K562 (cell line): ENCODE data around the gene ABHD8. TPM values are rescaled to one million over a fixed set of nuclear protein-coding genes. Genes with fewer than 3 reads are reported as not detected.

Source experiments
- HMGN3 ChIP-seq: IDR thresholded peaks from 2 replicates; pipeline ENCODE4 v1.6.1; 2011; ENCODE audit warnings: borderline replicate concordance, low read depth, mild to moderate bottlenecking, mixed read lengths, low read length; ENCODE audit not compliant: insufficient read length; ENCODE audit errors: extremely low read depth
- KAT8 ChIP-seq: fragments of 450-650 bp; IDR thresholded peaks from 2 replicates; pipeline ENCODE4 v1.6.1; 2016; ENCODE audit warnings: low read depth, mild to moderate bottlenecking
- KLF13 ChIP-seq: fragments of 450-650 bp; IDR thresholded peaks from 2 replicates; pipeline ENCODE4 v1.6.1; 2016; ENCODE audit warnings: missing genetic modification characterization, low read depth, mild to moderate bottlenecking, missing compliant biosample characterization, moderate library complexity, borderline replicate concordance
- LCOR ChIP-seq: sonication (generic); formaldehyde crosslinking; IDR thresholded peaks from 2 replicates; pipeline ENCODE4 v1.8.0; 2022; ENCODE audit warnings: mild to moderate bottlenecking, missing genetic modification reagents
- MBD2 ChIP-seq: sonication (generic); IDR thresholded peaks from 2 replicates; pipeline ENCODE4 v1.6.1; 2016; ENCODE audit warnings: low read depth, borderline replicate concordance
- NCOA4 ChIP-seq: fragments of 450-650 bp; IDR thresholded peaks from 2 replicates; pipeline ENCODE4 v1.6.1; 2018; ENCODE audit warnings: mild to moderate bottlenecking; ENCODE audit not compliant: partially characterized antibody
- PURB ChIP-seq: sonication (generic); formaldehyde crosslinking; IDR thresholded peaks from 2 replicates; pipeline ENCODE4 v1.9.0; 2021; ENCODE audit warnings: low read depth, mild to moderate bottlenecking, missing genetic modification reagents
- RBM22 ChIP-seq: fragments of 200-400 bp; formaldehyde crosslinking; IDR thresholded peaks from 2 replicates; pipeline ENCODE4 v1.6.1; 2018; ENCODE audit warnings: low read length, low read depth; ENCODE audit not compliant: poor library complexity, severe bottlenecking
- SRSF1 ChIP-seq: fragments of 200-400 bp; formaldehyde crosslinking; IDR thresholded peaks from 2 replicates; pipeline ENCODE4 v1.6.1; 2017; ENCODE audit warnings: mild to moderate bottlenecking, low read depth, low read length, moderate library complexity
- TCF7L2 ChIP-seq: fragments of 150-350 bp; IDR thresholded peaks from 2 replicates; pipeline ENCODE4 v1.6.1; 2016; ENCODE audit warnings: low read depth, mild to moderate bottlenecking, low read length, moderate library complexity
- TSC22D4 ChIP-seq: fragments of 450-650 bp; IDR thresholded peaks from 2 replicates; pipeline ENCODE4 v1.6.1; 2016; ENCODE audit warnings: missing genetic modification characterization, missing biosample characterization, control low read depth
- ZBTB1 ChIP-seq: sonication (generic); formaldehyde crosslinking; IDR thresholded peaks from 2 replicates; pipeline ENCODE4 v1.8.1; 2023; ENCODE audit warnings: missing genetic modification reagents, low read depth, mild to moderate bottlenecking, borderline replicate concordance
- ZNF217 ChIP-seq: sonication (generic); formaldehyde crosslinking; IDR thresholded peaks from 2 replicates; pipeline ENCODE4 v1.8.0; 2022; ENCODE audit warnings: mild to moderate bottlenecking, missing genetic modification reagents
- ZNF561 ChIP-seq: fragments of 450-650 bp; formaldehyde crosslinking; conservative IDR thresholded peaks from 2 replicates; pipeline ENCODE4 v1.4.0; 2020; ENCODE audit warnings: mild to moderate bottlenecking, moderate library complexity
- polyA plus RNA-seq, 8 experiments: library from polyadenylated mRNA; depleted of rRNA in 4 of 8; stranded (reverse) in 5 of 8; unstranded in 3 of 8; fragments of >200 nt; fragmentation: Nextera tagmentation in 2 of 8; fragmentation: Illumina TruSeq in 1 of 8; extraction: Ambion mirVana in 2 of 8; extraction: Trizol in 1 of 8; gene quantifications; 2 replicates each; pipeline versions ENCODE4 v1.2.1 to v1.2.3, GENCODE V29; 2011 to 2014; ENCODE audit warnings: inconsistent platforms in 1 of 8, missing spikeins in 1 of 8
- total RNA-seq, 7 experiments: library from RNA; depleted of rRNA in 6 of 7; stranded (reverse); fragments of >200 nt in 6 of 7; fragmentation: Illumina TruSeq in 2 of 7; extraction: Trizol in 2 of 7; gene quantifications; 2 replicates each; pipeline versions ENCODE4 v1.2.1 to v1.2.3, GENCODE V29; 2011 to 2021; ENCODE audit warnings: low replicate concordance in 1 of 7
- TF ChIP-seq, protein P1 (sequence below): fragments of 450-650 bp; IDR thresholded peaks from 2 replicates; pipeline ENCODE4 v1.6.1; 2017; ENCODE audit warnings: mild to moderate bottlenecking, moderate library complexity
- TF ChIP-seq, protein P2 (sequence below), 2 experiments: fragments of 450-650 bp; formaldehyde crosslinking in 1 of 2; IDR thresholded peaks; 2 replicates each; pipeline versions ENCODE4 v1.4.0 to v1.6.1; 2014 to 2020; ENCODE audit warnings: mild to moderate bottlenecking in 2 of 2, borderline replicate concordance in 1 of 2, low read depth in 1 of 2
- TF ChIP-seq, protein P3 (sequence below), 2 experiments: fragments of 450-650 bp in 1 of 2; sonication (generic) in 1 of 2; formaldehyde crosslinking; conservative IDR thresholded peaks; 2 replicates each; pipeline versions ENCODE4 v1.4.0 to v1.8.1; 2020 to 2022; ENCODE audit warnings: mild to moderate bottlenecking in 1 of 2, missing genetic modification reagents in 1 of 2

The ABHD8 gene
- total and polyA plus RNA-seq, 9 of the 15 experiments (the other 6 are each of a cell fraction or from before 2014, with no cell fraction given): 0.04 to 6.6 (median 2.0) TPM; not detected in 1

DNA sequence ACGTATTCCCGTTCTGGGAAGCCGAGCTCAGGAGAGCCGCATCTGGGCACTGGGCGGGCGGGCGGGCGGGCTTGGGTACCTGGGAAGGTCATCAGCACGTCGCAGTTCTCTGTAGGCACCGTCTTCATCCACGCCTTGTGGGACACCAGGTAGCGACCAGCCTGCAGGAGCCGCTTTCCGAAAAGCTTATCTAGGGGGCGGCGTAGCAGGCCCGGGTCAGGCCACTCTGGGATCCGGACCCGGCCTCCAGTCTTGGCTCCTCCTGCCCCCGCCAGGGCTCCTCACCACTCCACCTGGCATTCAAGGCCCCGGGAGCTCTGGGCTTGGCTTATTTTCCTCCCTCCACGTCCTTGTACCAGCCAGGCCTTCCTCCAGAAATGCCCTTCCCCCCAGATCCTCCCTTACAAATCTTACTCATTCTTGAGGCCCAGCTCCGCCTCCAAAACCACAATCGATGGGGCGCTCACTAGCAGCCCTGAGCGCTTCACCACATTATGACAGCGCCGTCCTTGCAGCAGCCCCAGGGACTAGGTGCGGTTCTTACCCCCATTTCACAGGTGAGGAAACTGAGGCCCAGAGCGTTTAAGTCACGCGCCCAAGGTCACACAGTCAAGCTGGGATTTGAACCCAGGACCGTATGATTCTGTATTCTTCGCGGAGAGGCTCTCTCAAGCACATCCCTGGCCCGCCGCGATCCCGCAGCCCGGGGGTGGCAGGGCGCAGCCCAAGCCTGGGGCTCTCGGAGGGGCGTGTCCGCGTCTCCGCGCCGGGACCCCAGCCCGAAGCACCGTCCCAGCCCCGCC, 30.6 kb upstream of the ABHD8 start (continued):
- TF ChIP-seq NCOA4 (no peak), LCOR (CRISPR knock-in tag) (no peak), TSC22D4 (tag) (no peak), MBD2 (no peak), SRSF1 (no peak), ZNF561 (CRISPR knock-in tag) (no peak), TCF7L2 (no peak), HMGN3 (no peak), KLF13 (tag) (no peak), RBM22 (no peak), KAT8 (no peak), PURB (CRISPR knock-in tag) (no peak), ZNF217 (CRISPR knock-in tag) (no peak), ZBTB1 (CRISPR knock-in tag) (no peak)
- TF ChIP-seq, protein P1, sequence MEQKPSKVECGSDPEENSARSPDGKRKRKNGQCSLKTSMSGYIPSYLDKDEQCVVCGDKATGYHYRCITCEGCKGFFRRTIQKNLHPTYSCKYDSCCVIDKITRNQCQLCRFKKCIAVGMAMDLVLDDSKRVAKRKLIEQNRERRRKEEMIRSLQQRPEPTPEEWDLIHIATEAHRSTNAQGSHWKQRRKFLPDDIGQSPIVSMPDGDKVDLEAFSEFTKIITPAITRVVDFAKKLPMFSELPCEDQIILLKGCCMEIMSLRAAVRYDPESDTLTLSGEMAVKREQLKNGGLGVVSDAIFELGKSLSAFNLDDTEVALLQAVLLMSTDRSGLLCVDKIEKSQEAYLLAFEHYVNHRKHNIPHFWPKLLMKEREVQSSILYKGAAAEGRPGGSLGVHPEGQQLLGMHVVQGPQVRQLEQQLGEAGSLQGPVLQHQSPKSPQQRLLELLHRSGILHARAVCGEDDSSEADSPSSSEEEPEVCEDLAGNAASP: no peak
- TF ChIP-seq, protein P2, sequence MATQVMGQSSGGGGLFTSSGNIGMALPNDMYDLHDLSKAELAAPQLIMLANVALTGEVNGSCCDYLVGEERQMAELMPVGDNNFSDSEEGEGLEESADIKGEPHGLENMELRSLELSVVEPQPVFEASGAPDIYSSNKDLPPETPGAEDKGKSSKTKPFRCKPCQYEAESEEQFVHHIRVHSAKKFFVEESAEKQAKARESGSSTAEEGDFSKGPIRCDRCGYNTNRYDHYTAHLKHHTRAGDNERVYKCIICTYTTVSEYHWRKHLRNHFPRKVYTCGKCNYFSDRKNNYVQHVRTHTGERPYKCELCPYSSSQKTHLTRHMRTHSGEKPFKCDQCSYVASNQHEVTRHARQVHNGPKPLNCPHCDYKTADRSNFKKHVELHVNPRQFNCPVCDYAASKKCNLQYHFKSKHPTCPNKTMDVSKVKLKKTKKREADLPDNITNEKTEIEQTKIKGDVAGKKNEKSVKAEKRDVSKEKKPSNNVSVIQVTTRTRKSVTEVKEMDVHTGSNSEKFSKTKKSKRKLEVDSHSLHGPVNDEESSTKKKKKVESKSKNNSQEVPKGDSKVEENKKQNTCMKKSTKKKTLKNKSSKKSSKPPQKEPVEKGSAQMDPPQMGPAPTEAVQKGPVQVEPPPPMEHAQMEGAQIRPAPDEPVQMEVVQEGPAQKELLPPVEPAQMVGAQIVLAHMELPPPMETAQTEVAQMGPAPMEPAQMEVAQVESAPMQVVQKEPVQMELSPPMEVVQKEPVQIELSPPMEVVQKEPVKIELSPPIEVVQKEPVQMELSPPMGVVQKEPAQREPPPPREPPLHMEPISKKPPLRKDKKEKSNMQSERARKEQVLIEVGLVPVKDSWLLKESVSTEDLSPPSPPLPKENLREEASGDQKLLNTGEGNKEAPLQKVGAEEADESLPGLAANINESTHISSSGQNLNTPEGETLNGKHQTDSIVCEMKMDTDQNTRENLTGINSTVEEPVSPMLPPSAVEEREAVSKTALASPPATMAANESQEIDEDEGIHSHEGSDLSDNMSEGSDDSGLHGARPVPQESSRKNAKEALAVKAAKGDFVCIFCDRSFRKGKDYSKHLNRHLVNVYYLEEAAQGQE (IDR thresholded peaks at IDR 0.05; ENCODE audit: borderline replicate concordance): peak; percentile 2; the same call in 1 of the 2 replicates
- TF ChIP-seq, protein P2 (CRISPR knock-in tag; IDR thresholded peaks at IDR 0.05; ENCODE audit: low read depth): no peak
- TF ChIP-seq, protein P3, sequence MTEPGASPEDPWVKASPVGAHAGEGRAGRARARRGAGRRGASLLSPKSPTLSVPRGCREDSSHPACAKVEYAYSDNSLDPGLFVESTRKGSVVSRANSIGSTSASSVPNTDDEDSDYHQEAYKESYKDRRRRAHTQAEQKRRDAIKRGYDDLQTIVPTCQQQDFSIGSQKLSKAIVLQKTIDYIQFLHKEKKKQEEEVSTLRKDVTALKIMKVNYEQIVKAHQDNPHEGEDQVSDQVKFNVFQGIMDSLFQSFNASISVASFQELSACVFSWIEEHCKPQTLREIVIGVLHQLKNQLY (CRISPR knock-in tag; conservative IDR thresholded peaks at IDR 0.05): peak in 1 of 2 experiments; percentile 49; a peak in 1 of 4 replicates
